ENCODE measurements around the gene GAGE12F. TPM values are rescaled to one million over a fixed set of nuclear protein-coding genes. Genes with fewer than 3 reads are reported as not detected.
"Not testable (repeated sequence)": the region's sequence is repeated elsewhere in the genome, so short reads cannot be mapped to it uniquely, and the experiment has no call there.

GAGE12F gene
- total RNA-seq, 2 donors from 2014 or later, result not detected

- H3K36me3 ChIP-seq (replicated peaks in 1 of 2; ENCODE audit: insufficient read depth in 1 of 2, low read depth in 2 of 2); H3K27me3 ChIP-seq; H3K27ac ChIP-seq; DNase-seq; H3K9me3 ChIP-seq; intact Hi-C loops (cut with DNase I); ATAC-seq; H3K4me1 ChIP-seq; H3K4me3 ChIP-seq: not testable (repeated sequence)
- WGBS, 2 donors, result no CpG with 5 or more reads among the region's 16 CpGs
Measured at GRCh38 chrX:49598720-49599119, 38.1 kb downstream of the GAGE12F start, which contains the start of gene GAGE1. Gene GAGE1, plus strand, starts transcription at chrX:49599020. Its CDS starts 1,155 bp downstream, at chrX:49600175.

DNA sequence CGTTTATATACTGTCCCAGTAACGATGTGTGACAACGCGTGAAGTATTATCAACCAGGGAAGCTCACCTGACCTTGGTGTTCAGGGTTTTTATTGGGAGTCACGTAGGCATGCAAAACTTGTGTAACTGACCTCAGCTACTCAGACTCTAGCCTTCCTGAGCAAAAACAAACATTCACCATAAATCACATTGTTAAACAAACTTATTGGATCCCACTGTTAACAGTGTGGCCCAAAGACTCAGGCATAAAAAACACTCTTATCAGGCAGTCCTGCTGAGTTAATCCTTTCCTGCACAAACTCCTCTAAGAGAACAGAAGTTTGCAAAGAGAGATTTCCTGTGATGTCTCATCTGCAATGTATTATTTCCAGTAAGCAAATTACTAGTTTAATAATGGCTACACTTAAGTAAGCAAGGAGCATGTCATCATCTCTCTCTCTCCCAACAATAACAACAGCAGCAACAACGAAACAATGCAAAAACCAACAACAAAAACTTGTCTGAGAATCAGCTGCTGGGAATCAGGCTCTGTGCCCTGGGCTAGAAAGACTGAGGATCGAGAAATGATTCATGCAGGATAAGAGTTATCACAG, 50.2 kb downstream of the GAGE12F start:
- WGBS, 2 donors, result 25 to 27% methylated on average over 7 of the region's 7 CpGs
- TF ChIP-seq CTCF (IDR thresholded peaks at IDR 0.05) (no peak), POLR2A (IDR thresholded peaks at IDR 0.05) (no peak)
- H3K4me1 ChIP-seq, result no peaks in the 10 kb centered on the region
- DNase-seq (no peak), ATAC-seq (no peak)
- H3K4me3 ChIP-seq, result no peak overlapping the region
- H3K36me3 ChIP-seq (replicated peaks in 1 of 2; ENCODE audit: insufficient read depth in 1 of 2, low read depth in 2 of 2), result no peaks in the 10 kb centered on the region
- H3K27me3 ChIP-seq, result no peaks in the 10 kb centered on the region
- intact Hi-C loops (cut with DNase I), result no loop called here
- no peak overlapping the region for H3K27ac ChIP-seq
- H3K9me3 ChIP-seq, result no peaks in the 10 kb centered on the region

Small RNA genes lying within 50 kb of the gene (small RNA-seq; reads per million reads assigned to genes)
- not detected for gene GAGE12B

Other genes starting within 250 kb of the GAGE12F start
- not detected for gene GAGE12J, start 238.8 kb upstream of the GAGE12F start, total RNA-seq
- gene GAGE13, start 229.3 kb upstream of the GAGE12F start, total RNA-seq, result not detected
- not detected for gene GAGE12C, start 28.7 kb upstream of the GAGE12F start, total RNA-seq
- gene GAGE12D, start 19.1 kb upstream of the GAGE12F start, total RNA-seq, result not detected
- gene GAGE12E, start 9.6 kb upstream of the GAGE12F start, total RNA-seq, result not detected
- not detected for gene GAGE12G, start 9.6 kb downstream of the GAGE12F start, total RNA-seq
- gene GAGE12H, start 19.1 kb downstream of the GAGE12F start, total RNA-seq, result not detected
- gene GAGE2A, start 28.7 kb downstream of the GAGE12F start, total RNA-seq, result not detected
- not detected for gene GAGE1, start 38.2 kb downstream of the GAGE12F start, total RNA-seq
- not detected for gene PAGE1, start 135.1 kb downstream of the GAGE12F start, total RNA-seq

All from body of pancreas (tissue), 4 donors.